KMS-11 (cell line): Measurements from ENCODE around the gene RAN.
"Not testable (repeated sequence)": the region's sequence is repeated elsewhere in the genome, so short reads cannot be mapped to it uniquely, and the experiment has no call there.

Source experiments
- H2AFZ ChIP-seq: fragments of 200-600 bp; sonication (generic); 2 replicates; pipeline ENCODE4 v1.6.1; 2016; ENCODE audit warnings: antibody characterized with exemption, mixed run types, low read depth
- H3K27ac ChIP-seq: fragments of 200-600 bp; sonication (generic); 2 replicates; pipeline ENCODE4 v1.6.1; 2016; ENCODE audit warnings: mild to moderate bottlenecking, mixed run types
- H3K27me3 ChIP-seq: fragments of 200-600 bp; sonication (generic); 2 replicates; pipeline ENCODE4 v1.6.1; 2017; ENCODE audit warnings: mild to moderate bottlenecking, low read depth, mixed run types, moderate library complexity; ENCODE audit not compliant: insufficient read depth
- H3K36me3 ChIP-seq: fragments of 200-600 bp; sonication (generic); 2 replicates; pipeline ENCODE4 v1.6.1; 2017; ENCODE audit warnings: mild to moderate bottlenecking, mixed run types; ENCODE audit not compliant: insufficient read depth
- H3K4me1 ChIP-seq: fragments of 200-600 bp; sonication (generic); 2 replicates; pipeline ENCODE4 v1.6.1; 2016; ENCODE audit warnings: mild to moderate bottlenecking, low read depth, mixed run types; ENCODE audit not compliant: poor library complexity, severe bottlenecking
- H3K4me2 ChIP-seq: fragments of 200-600 bp; sonication (generic); 2 replicates; pipeline ENCODE4 v1.7.0; 2016; ENCODE audit warnings: mild to moderate bottlenecking, mixed run types
- H3K4me3 ChIP-seq: fragments of 200-600 bp; sonication (generic); IDR thresholded peaks from 2 replicates; pipeline ENCODE4 v1.6.1; 2017; ENCODE audit warnings: low read depth, low read length, mixed read lengths; ENCODE audit not compliant: insufficient read depth
- H3K79me2 ChIP-seq: fragments of 200-600 bp; sonication (generic); 2 replicates; pipeline ENCODE4 v1.6.1; 2016; ENCODE audit warnings: low read depth, mixed run types; ENCODE audit not compliant: insufficient read depth
- H3K9ac ChIP-seq: fragments of 200-600 bp; sonication (generic); 2 replicates; pipeline ENCODE4 v1.6.1; 2016; ENCODE audit warnings: mild to moderate bottlenecking, mixed run types
- H4K20me1 ChIP-seq: fragments of 200-600 bp; sonication (generic); 2 replicates; pipeline ENCODE4 v1.6.1; 2016; ENCODE audit warnings: mild to moderate bottlenecking, mixed run types; ENCODE audit not compliant: insufficient read depth
- TF ChIP-seq, protein P1 (sequence below): fragments of 200-600 bp; sonication (generic); conservative IDR thresholded peaks from 2 replicates; pipeline ENCODE4 v1.6.1; 2017; ENCODE audit warnings: low read depth, mild to moderate bottlenecking, antibody characterized with exemption, low read length, moderate library complexity, mixed read lengths

Gene RAN

GRCh38 chr12:130875193-130875592 lies 3.3 kb downstream of the RAN start:
- Histone ChIP-seq H2AFZ (no peak overlapping the region), H3K79me2 (peaks cover 26% of the 10 kb centered on the region), H3K4me1 (peaks cover 36% of the 10 kb centered on the region), H3K27ac (no peak overlapping the region), H3K9ac (no peak overlapping the region), H3K4me3 (no peak overlapping the region), H4K20me1 (no peaks in the 10 kb centered on the region), H3K36me3 (no peaks in the 10 kb centered on the region; the same call in 1 of the 2 replicates), H3K27me3 (no peaks in the 10 kb centered on the region), H3K4me2 (no peak overlapping the region)
- TF ChIP-seq, protein P1, sequence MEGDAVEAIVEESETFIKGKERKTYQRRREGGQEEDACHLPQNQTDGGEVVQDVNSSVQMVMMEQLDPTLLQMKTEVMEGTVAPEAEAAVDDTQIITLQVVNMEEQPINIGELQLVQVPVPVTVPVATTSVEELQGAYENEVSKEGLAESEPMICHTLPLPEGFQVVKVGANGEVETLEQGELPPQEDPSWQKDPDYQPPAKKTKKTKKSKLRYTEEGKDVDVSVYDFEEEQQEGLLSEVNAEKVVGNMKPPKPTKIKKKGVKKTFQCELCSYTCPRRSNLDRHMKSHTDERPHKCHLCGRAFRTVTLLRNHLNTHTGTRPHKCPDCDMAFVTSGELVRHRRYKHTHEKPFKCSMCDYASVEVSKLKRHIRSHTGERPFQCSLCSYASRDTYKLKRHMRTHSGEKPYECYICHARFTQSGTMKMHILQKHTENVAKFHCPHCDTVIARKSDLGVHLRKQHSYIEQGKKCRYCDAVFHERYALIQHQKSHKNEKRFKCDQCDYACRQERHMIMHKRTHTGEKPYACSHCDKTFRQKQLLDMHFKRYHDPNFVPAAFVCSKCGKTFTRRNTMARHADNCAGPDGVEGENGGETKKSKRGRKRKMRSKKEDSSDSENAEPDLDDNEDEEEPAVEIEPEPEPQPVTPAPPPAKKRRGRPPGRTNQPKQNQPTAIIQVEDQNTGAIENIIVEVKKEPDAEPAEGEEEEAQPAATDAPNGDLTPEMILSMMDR: no peak

DNA sequence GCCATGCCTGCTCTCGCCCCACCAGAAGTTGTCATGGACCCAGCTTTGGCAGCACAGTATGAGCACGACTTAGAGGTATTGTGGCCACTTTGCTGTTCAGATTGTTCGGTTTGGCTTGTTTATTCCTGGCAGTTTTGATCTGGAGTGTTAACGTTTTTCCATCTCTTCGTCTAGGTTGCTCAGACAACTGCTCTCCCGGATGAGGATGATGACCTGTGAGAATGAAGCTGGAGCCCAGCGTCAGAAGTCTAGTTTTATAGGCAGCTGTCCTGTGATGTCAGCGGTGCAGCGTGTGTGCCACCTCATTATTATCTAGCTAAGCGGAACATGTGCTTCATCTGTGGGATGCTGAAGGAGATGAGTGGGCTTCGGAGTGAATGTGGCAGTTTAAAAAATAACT lies 3.8 kb downstream of the RAN start:
- H4K20me1 ChIP-seq, H3K36me3 ChIP-seq: not testable (repeated sequence)
- peaks cover 26% of the 10 kb centered on the region for H3K79me2 ChIP-seq

DNA sequence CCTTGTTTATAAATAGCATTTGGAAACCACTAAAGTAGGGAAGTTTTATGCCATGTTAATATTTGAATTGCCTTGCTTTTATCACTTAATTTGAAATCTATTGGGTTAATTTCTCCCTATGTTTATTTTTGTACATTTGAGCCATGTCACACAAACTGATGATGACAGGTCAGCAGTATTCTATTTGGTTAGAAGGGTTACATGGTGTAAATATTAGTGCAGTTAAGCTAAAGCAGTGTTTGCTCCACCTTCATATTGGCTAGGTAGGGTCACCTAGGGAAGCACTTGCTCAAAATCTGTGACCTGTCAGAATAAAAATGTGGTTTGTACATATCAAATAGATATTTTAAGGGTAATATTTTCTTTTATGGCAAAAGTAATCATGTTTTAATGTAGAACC lies 4.4 kb downstream of the RAN start:
- Histone ChIP-seq H3K79me2 (peaks cover 26% of the 10 kb centered on the region), H3K9ac (no peak overlapping the region), H3K27ac (no peak overlapping the region), H3K27me3 (no peaks in the 10 kb centered on the region), H3K4me1 (peaks cover 36% of the 10 kb centered on the region), H3K4me3 (no peak overlapping the region), H3K36me3 (no peaks in the 10 kb centered on the region; the same call in 1 of the 2 replicates), H4K20me1 (no peaks in the 10 kb centered on the region), H2AFZ (no peak overlapping the region), H3K4me2 (no peak overlapping the region)
- TF ChIP-seq, protein P1: no peak

More for the DNA sequence above, 3.8 kb downstream of the RAN start:
- H3K4me2 ChIP-seq, H3K9ac ChIP-seq, H3K4me3 ChIP-seq, H2AFZ ChIP-seq, H3K27ac ChIP-seq, H3K27me3 ChIP-seq: not testable (repeated sequence)
- H3K4me1 ChIP-seq: peaks cover 36% of the 10 kb centered on the region

DNA sequence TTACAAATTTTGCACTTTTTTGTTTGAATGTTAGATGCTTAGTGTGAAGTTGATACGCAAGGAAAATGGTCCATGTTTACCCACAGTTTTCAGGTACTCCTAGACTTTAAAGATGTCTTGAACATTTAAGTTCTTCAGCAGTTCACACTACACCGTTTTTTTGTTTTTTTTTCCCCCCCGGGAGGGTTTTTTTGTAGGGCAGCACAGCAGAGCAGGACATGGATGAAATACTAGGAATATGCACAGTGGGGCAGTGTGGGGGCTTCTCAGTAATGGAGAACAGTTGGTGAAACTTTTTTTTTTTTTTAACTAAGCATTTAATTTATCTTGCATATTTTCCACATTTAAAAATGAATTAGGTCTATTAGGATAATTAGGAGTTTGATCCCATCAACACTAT lies 4.9 kb downstream of the RAN start:
- TF ChIP-seq, protein P1: no peak
- Histone ChIP-seq H3K4me3 (no peak overlapping the region), H3K4me2 (no peak overlapping the region), H2AFZ (no peak overlapping the region), H3K27ac (no peak overlapping the region), H3K36me3 (no peaks in the 10 kb centered on the region; the same call in 1 of the 2 replicates), H3K79me2 (peaks cover 26% of the 10 kb centered on the region), H3K27me3 (no peaks in the 10 kb centered on the region), H3K9ac (no peak overlapping the region), H3K4me1 (peaks cover 36% of the 10 kb centered on the region), H4K20me1 (no peaks in the 10 kb centered on the region)

GRCh38 chr12:130877333-130877732 lies 5.5 kb downstream of the RAN start:
- no peaks in the 10 kb centered on the region for H4K20me1 ChIP-seq

More at GRCh38 chr12:130877333-130877732, 5.5 kb downstream of the RAN start:
- Histone ChIP-seq H3K36me3 (no peaks in the 10 kb centered on the region; the same call in 1 of the 2 replicates), H3K9ac (no peak overlapping the region), H3K27me3 (no peaks in the 10 kb centered on the region), H3K4me2 (no peak overlapping the region), H3K27ac (no peak overlapping the region), H2AFZ (no peak overlapping the region), H3K4me3 (no peak overlapping the region), H3K79me2 (peaks cover 26% of the 10 kb centered on the region), H3K4me1 (peaks cover 36% of the 10 kb centered on the region)
- TF ChIP-seq, protein P1: no peak
